Measurements from ENCODE around the gene CES2. TPM values are rescaled to one million over a fixed set of nuclear protein-coding genes. Genes with fewer than 3 reads are reported as not detected.

Gene CES2
- total and polyA plus RNA-seq, 9 of the 15 experiments (the other 6 are each of a cell fraction or from before 2014, with no cell fraction given) = 2.2 to 37.9 (median 24.4) TPM

GRCh38 chr16:66947302-66948065 lies 12.2 kb downstream of the CES2 start (continued):
- TF ChIP-seq REST (IDR thresholded peaks at IDR 0.05; ENCODE audit: borderline replicate concordance) = peak; percentile 63; the same call in 1 of the 2 replicates
- TF ChIP-seq REST (CRISPR knock-in tag; IDR thresholded peaks at IDR 0.05; ENCODE audit: low read depth) = no peak
- TF ChIP-seq MCM2 (IDR thresholded peaks at IDR 0.05; ENCODE audit: low read depth) = no peak
- TF ChIP-seq BCLAF1 (IDR thresholded peaks at IDR 0.05; ENCODE audit: borderline replicate concordance in 1 of 2, control insufficient read depth in 1 of 2, low read depth in 2 of 2, low read length in 1 of 2) = no peak
- no peak for TF ChIP-seq POLR2A (conservative IDR thresholded peaks at IDR 0.05)
- no peak for TF ChIP-seq YY1 (IDR thresholded peaks at IDR 0.05; ENCODE audit: borderline replicate concordance in 1 of 3, control insufficient read depth in 1 of 3, extremely low read depth in 1 of 3, insufficient read depth in 3 of 3, insufficient read length in 1 of 3, insufficient replicate concordance in 2 of 3, low read depth in 1 of 3, low read length in 2 of 3)
- TF ChIP-seq ZNF133 (CRISPR knock-in tag; IDR thresholded peaks at IDR 0.05) = no peak
- TF ChIP-seq CTCF (IDR thresholded peaks at IDR 0.05 in 2 of 3, conservative IDR thresholded peaks at IDR 0.05 in 1 of 3; ENCODE audit: insufficient read depth in 2 of 3, low read depth in 1 of 3, low read length in 3 of 3) = peak; percentile 76 to 94 (median 92)
- TF ChIP-seq USF2 (CRISPR knock-in tag; IDR thresholded peaks at IDR 0.05) = no peak
